HL-60/S4 (cell line): Measurements from ENCODE around the gene PRKG1.

Experiments used
- in situ Hi-C: fragments of 300-500 bp; cut with MboI; formaldehyde crosslinking; loops from 2 replicates; pipeline ENCODE4 v1.14.3; 2022; ENCODE audit warnings: low sequenced_read_pairs

Gene PRKG1

GRCh38 chr10:51783941-51784340 lies 709.7 kb downstream of the PRKG1 start:
- in situ Hi-C loops = no loop called here

GRCh38 chr10:51786016-51786683 lies 711.9 kb downstream of the PRKG1 start:
- in situ Hi-C loops = no loop called here

GRCh38 chr10:51786684-51787035 lies 712.4 kb downstream of the PRKG1 start:
- in situ Hi-C loops = no loop called here

GRCh38 chr10:51788273-51788672 lies 714.0 kb downstream of the PRKG1 start:
- in situ Hi-C loops = no loop called here

- in situ Hi-C loops = no loop called here
These were observed 714.8 kb downstream of the PRKG1 start for GRCh38 chr10:51789118-51789517.

- in situ Hi-C loops = no loop called here
These were observed 715.6 kb downstream of the PRKG1 start for GRCh38 chr10:51789903-51790302.

- in situ Hi-C loops = no loop called here
These were observed 718.4 kb downstream of the PRKG1 start for GRCh38 chr10:51792678-51793077.

GRCh38 chr10:51800121-51800520 lies 725.8 kb downstream of the PRKG1 start:
- in situ Hi-C loops = no loop called here

GRCh38 chr10:51800725-51801424 lies 726.6 kb downstream of the PRKG1 start:
- in situ Hi-C loops = no loop called here

- in situ Hi-C loops = no loop called here
These were observed 727.7 kb downstream of the PRKG1 start for GRCh38 chr10:51802030-51802429.

GRCh38 chr10:51804866-51805265 lies 730.6 kb downstream of the PRKG1 start:
- in situ Hi-C loops = no loop called here

GRCh38 chr10:51806079-51806835 lies 732.0 kb downstream of the PRKG1 start:
- in situ Hi-C loops = no loop called here

GRCh38 chr10:51808187-51808586 lies 733.9 kb downstream of the PRKG1 start:
- in situ Hi-C loops = no loop called here

- in situ Hi-C loops = no loop called here
These were observed 741.4 kb downstream of the PRKG1 start for GRCh38 chr10:51815723-51816122.

- in situ Hi-C loops = no loop called here
These were observed 746.8 kb downstream of the PRKG1 start for GRCh38 chr10:51821045-51821444.

GRCh38 chr10:51821745-51822144 lies 747.5 kb downstream of the PRKG1 start:
- in situ Hi-C loops = no loop called here

- in situ Hi-C loops = no loop called here
These were observed 758.5 kb downstream of the PRKG1 start for GRCh38 chr10:51832652-51833383.

- in situ Hi-C loops = no loop called here
These were observed 760.3 kb downstream of the PRKG1 start for GRCh38 chr10:51834548-51834947.

GRCh38 chr10:51838471-51838870 lies 764.2 kb downstream of the PRKG1 start:
- in situ Hi-C loops = no loop called here

GRCh38 chr10:51843966-51844365 lies 769.7 kb downstream of the PRKG1 start:
- in situ Hi-C loops = no loop called here

- in situ Hi-C loops = no loop called here
These were observed 772.7 kb downstream of the PRKG1 start for GRCh38 chr10:51846856-51847506.
